Measurements from ENCODE around the gene BNC2.

Gene BNC2

DNA sequence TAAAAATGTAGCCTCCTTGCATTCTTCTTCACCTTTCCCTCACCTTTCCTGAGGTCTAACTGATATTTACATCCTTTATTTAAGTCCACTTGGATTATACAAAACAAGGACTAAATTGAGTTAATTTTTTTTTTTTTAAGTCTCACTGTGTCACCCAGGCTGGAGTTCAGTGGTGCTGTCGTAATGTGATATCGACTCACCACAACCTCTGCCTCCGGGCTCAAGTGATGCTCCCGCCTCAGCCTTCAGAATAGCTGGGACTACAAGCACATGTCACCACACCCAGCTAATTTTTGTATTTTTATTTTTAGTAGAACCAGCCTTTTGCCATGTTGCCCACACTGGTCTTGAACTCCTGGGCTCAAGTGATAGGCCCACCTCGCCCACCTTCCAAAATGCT, 195.3 kb downstream of the BNC2 start:
- no peak for DNase-seq (ENCODE audit: low read depth, low spot score)

DNA sequence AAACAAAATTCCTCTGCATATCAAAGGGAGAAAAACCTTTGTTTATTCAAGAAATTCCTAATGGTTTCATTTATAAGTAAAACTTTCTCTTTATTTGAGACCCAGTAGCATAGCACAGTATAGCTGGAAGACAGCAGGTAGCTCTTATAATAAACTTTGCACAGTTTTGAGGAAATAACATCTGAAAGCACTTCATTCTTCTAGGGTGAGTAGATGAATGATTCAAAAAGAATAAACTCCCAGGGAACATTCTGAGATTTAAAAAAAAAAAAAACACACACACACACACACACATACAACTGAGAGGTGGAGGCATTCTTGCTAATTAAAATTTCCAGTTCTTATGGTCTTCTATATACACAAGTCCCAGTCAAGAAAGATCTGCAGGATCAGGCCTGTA, 197.3 kb downstream of the BNC2 start:
- DNase-seq (ENCODE audit: low read depth, low spot score) = no peak

DNA sequence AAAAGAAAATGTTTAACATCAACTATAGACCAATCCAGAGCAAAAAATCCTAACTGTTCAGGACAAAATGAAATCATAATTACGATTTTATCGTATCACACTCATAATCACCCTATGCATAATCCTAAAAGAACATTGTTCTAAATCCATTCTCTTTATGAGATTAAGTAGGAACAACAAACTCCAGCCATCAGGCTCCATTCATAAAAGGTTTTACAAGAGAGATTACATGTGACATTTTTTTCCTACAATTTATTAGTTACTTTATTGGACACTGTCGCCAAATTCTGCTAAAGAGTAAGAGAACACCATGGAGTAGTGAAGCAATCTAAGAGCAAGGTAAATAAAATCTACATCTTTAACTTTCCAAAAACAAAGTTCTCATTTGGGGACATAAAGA, 198.0 kb downstream of the BNC2 start:
- no peak for DNase-seq (ENCODE audit: low read depth, low spot score)

DNA sequence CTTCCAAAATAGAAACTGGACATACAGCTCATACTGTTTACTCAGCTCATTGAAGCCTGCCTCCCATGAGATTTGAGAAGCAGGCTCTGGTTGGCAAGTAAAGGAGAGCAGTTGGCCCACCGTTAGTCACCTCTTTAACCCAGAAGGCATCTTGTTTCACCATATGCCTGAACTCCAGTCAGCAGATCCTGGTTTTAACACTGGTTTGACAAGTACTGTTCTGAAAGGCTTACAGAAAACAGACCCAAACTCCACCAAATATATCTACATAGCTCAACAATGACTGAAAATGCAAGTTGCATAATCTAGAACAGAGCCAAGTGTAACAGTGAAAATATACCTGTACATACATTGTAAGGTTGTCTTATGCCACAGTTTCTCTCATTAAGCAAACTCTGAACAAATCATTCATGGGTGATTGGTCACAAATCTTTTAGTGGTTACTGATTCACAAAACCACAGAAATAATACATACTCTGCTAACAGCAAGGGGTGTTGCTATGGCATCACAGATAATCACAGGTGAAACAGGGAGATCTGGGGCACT, 198.8 kb downstream of the BNC2 start:
- no peak for DNase-seq (ENCODE audit: low read depth, low spot score)

DNA sequence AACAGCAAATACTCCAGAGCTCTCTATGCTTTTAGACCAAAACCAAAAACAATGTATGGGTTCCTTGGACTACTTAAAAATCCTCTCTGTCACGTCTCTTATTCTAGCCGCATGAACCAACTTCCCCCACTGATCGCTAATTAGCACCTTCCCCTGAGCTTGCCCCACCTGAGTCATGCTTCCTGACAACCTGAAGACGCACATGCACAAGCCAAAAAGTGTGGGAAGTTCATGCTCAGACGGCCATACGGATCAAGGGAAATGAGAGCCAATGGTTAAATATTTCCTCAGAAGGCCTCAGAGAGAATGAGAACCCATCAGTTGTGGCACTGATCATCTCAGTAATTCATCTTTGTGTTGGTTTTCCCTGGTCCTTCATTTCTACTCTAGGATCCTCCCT, 199.7 kb downstream of the BNC2 start:
- no peak for DNase-seq (ENCODE audit: low read depth, low spot score)

DNA sequence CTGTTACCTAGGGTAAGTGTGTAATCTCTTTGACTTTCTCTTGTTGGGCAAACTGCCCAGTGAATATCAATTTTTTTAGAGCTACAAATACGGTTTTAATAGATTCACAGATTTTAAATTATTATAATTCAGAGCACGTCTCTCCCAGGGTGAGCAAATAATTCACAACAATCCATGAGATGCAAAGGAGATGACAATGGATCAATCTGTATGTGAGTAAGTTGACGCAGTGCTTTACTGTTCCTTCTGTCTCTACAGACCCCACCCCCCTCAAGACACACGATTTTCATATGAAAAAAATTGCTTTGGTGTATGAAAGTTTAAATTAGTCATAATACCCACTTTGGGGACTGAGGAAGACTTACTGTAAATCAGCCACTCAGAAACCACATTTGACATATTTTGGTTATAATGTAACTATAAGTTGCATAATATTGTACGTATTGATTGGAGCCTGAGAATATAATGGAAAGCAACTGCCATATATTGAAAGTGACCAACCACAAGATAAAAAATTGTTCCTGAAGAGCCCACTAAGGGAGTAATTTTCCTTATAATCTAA, 201.7 kb downstream of the BNC2 start:
- no peak for DNase-seq (ENCODE audit: low read depth, low spot score)

DNA sequence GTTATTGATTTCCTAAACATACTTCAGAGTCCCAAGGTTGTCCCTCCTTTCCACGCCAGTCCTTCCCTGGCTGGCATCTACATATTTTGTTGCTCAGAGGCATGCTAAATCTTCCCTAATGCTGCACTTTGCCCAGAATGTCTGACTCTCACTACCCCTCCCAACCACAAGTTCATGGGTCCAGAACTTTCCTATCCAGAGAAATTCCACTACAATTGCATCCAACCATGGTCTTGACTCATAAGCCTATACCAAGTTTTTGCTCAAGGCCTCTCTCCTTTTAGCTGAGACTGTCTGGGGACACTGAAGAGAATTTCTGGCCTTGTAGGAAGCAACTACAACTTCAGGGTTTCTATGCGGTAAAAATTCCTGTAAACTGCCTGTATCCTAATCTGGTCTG, 206.3 kb downstream of the BNC2 start:
- DNase-seq (ENCODE audit: low read depth, low spot score) = no peak

DNA sequence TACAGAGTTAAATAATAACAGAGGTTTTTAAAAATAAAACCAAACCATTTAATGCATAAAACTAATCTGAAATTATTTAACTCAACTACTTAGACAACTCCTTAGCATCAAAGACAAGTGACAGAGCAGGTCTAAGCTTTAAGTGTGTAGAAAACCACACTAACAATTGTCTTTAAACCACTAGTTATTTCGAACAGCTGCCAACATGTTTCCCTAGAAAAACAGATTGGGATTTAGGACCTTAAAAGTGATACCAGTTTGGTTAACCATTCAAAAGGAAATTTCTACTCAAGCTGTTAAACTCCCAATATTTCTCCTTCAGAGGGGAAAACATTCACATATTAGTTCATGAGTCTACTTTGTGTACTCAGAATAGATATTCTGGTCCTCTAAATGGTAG, 208.7 kb downstream of the BNC2 start:
- no peak for DNase-seq (ENCODE audit: low read depth, low spot score)

DNA sequence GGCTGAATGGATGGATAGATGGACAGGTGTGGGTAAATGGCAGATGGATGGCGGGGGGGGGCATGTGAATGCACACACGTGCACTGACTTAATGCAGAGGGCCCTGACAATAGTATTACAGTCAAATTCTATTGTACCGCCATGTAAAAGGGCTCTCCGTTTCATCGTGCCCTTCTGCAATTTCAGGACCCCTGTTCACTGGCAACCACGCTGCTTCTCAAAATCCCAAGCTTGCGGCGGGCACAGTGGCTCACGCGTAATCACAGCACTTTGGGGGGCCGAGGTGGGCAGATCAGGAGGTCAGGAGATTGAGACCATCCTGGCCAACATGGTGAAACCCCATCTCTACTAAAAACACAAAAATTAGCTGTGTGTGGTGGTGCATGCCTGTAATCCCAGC, 211.4 kb downstream of the BNC2 start:
- no peak for DNase-seq (ENCODE audit: low read depth, low spot score)

DNA sequence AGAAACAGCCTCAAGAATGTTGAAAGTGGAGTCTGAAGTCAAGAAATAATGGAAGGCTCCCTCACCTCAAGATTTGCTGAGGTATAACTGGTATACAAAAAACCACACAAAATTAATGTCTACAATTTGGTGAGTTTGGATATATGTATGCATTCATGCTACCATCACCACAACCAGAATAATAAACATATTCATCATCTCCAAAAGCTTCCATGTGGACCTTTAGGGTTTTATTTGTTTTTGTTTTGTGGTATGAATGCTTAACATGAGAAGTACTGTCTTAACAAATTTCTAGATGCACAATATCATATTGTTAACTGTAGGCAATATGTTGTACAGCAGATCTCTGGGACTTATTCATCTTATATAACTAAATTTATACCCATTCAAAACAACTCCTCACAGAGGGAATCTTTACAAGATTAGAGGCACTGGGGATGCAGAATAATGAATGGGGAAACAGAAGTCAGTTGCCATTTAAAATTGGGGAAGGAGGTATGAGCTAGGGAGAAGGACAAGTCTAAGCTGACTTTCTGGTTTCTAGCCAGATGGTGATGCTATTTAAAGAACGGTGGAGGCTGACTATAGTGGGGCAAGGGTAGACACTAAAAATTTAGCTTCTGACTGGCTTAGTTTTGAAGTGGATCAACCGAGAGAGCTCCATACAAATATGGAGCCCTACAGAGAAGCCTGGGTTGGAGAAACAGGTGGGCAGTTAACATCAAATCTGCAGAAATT, 213.9 kb downstream of the BNC2 start:
- DNase-seq (ENCODE audit: low read depth, low spot score) = no peak

DNA sequence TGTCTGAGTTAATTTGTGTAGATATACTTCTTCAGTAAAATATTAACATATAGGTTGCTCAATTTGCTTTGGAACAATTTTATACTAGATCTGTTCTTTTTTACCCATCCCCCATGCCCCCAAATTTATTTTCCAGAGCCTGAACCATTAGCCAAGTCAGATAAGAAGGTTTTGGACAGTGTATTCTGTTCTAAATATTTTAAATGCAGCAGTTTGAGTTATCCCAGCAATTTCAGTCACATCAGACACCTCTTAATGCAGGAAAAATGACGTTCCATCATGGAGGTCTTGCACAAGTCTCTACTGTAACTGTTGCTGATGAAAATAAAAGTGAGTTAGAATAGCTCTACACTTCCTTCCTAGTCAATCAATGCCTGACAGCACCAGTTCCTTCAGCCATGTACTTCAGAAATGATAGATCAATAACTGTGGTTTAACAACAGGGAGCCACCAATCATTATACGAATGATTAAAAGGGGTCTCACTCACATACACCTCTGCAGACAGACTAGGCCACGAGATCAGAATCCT, 215.8 kb downstream of the BNC2 start:
- no peak for DNase-seq (ENCODE audit: low read depth, low spot score)

DNA sequence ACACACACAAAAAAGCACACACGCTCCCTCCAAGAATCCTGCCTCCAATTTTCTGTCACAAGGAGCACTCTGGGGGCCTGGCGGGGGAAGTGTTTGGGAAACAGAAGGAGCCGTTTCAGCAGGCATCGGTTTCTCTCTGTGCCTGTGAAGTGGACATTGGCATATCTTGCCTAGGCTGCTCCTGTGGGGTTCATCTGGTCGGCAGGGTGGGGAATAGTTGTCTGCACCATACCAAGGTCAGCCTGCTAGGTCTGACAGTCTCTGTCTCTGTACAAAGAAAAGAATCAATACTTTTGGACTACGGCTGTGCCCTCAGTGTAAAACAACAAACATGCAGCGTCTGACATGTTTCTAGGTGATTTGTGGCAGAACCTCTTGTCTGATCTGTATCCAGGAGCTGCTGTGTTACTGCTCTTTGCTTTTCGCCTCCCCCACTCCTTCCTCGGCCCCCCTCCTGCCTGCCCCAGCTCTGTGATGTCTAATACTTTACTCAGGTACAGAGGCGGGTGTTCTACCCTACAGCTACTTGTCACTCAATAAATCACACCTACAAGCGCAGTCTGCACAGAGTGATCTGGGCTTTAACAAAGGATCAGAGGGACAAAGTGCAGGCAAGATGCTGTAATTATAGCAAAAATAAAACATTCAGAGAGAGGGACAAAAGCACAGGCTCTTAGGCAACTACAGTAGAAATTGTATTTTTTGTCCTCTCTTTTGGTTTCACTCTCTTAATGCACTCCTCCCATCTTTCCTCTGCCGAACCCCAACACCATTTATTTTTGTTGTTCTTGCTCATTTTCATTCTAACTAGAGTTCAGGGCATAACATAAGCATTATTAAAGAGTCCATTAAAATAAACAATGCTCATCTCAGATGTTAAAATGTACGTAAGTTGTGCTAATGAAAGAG, 216.7 kb downstream of the BNC2 start:
- no peak for DNase-seq (ENCODE audit: low read depth, low spot score)

DNA sequence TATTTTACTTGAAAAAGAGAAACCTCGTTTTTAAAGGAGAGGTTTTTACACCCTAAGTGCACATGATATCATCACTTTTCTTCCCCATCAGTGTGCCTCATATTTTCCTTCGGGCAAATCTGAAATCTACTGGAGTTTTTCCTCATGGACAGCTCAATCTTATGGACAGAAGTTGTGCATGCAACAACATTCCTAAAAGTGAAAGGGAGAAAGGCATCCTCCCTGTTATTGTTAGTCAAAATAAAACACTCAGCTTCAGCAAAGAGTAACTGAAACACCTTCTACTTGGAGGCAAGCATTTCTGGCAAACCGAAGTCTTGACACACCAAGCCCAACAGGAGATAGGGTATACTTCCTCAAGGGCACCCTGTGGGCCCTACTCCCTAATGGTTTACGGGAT, 217.9 kb downstream of the BNC2 start:
- no peak for DNase-seq (ENCODE audit: low read depth, low spot score)

DNA sequence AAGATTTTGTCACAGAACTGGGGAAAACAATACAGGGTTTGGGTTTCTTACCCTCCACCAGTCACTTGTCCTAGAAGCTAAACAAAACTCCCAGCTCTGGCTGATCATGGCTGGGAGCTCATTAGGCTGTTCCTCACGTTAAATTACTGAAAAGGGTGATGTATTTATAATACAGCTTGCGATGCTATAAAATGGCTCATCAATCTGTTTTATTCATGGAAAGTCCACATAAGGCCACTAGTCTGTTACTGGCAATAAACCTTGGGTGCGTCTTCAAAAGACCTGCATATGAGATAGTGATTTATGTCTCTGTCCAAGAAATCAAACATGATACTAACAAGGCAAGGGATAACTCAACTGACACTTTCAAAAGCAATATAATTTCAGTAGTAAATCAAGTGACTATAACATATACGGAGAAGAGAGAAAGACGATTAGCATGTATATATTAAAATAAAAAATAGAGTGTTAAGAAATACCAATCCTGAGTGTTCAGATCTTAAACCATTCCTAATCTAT, 219.0 kb downstream of the BNC2 start:
- no peak for DNase-seq (ENCODE audit: low read depth, low spot score)

DNA sequence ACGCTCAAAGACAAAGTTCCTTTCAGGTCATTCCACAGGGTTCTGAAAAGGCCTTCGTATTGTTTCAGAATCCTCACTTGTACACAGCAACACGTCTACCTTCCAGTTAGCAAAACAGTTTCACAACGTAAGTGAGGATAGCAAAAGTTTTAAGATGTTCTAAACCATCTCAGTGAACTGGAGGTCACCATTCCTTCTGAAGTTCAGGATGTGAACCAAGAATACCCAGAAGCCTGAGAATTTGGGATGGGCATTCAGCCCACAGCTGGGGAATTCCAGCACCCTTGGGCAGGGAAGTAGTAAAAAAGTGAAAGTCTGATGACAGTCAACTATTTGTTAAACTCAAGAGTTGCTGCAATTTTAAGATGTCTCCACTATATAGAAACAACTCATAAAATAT, 224.5 kb downstream of the BNC2 start:
- no peak for DNase-seq (ENCODE audit: low read depth, low spot score)

DNA sequence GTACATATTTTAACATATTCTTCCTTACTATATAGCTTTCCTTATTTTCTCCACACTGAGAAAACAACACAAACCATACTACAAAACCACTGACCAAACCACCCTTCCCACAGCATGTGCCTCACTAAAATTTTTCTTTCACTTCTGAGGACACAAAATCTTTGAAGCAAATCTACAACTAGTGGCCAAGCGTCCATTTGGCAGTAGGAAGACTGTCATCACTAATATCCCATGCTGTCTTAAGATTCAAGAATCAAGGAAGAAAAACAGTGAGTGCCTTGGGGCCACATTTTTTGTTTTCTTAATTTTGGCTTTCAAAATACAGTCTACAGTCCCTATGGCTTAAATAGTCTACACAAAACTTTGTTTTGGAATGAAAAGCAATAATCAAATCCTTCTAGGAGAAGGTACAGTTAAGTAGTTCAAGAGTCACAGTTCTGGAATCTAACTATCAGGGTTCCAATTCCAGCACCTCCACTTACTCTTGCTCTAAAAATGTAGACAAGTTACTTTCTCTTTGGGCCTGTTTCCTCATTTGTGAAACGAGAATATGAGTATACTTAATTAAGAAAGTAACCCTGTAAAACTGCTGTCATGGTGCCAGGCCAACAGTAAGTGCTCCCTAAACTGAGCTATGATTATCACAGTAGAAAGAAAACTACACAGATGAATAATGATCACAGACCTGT, 227.9 kb downstream of the BNC2 start:
- DNase-seq (ENCODE audit: low read depth, low spot score) = no peak

DNA sequence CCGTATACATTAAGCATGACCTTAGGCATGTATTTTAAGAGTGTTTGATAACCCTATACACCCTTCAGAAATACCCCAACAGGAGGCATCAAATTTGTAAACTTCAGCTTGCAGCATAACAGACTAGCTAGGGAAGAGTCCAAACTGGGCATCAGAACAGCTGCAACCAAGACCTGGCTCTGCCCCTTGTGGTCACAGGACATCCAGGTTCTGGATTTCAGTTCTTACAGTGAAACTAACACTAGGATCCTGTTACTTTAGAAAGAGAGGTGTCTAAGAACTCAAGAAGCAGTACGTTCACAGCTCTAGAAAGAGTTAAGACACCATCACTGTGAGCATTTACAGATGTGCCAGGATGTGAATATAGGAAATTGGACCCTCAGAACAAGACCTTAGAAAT, 229.8 kb downstream of the BNC2 start:
- no peak for DNase-seq (ENCODE audit: low read depth, low spot score)

DNA sequence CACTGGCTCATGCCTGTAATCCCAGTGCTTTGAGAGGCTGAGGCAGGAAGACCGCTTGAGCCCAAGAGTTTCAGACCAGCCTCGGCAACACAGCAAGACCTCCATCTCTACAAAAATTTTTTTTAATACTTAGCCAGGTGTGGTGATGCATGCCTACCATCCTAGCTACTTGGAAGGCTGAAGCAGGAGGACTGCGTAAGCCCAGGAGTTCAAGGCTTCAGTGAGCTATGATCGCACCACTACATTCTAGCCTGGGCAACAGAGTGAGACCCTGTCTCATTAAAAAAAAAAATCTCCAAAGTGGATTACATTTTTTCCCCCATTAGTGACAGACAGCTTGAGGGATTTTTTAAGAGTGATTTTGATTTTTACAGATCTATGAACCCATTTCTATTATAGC, 230.8 kb downstream of the BNC2 start:
- DNase-seq (ENCODE audit: low read depth, low spot score) = no peak

DNA sequence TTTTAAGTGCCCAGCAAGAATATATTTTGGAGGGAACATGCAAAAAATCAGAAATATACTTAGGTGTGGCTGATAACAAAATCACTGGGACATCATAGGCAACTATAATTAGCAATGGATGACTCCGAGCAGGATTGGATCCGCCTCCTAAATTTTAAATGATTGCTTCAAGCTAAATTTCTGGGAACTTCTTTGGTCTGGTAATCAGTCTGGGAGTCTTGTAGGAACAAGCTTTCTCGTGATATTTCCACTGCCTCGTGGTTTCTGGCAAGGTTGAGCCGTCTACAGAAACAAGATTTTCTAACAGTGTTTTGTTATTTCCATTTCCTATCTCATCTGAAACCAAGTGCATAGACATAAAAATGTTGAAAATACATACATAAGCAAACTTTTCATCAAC, 232.6 kb downstream of the BNC2 start:
- no peak for DNase-seq (ENCODE audit: low read depth, low spot score)

DNA sequence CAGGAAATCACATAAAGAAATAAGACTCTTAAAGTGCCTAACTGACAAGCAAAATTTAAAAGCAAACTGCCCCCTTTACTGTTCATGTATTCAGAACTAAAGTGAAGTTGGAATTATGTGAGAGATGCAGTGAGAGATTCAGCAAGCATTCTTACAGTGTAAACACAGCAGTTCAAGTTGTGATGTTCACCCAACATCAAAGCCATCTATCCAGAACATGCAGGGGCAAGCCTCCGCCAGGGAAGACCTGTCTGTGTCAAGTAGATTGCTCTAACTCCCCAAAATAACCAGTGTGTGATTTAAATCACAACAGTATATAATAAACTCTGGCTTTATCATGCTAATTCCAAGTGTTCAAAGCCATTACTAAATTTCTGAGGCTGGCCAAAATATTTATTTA, 233.3 kb downstream of the BNC2 start:
- no peak for DNase-seq (ENCODE audit: low read depth, low spot score)

DNA sequence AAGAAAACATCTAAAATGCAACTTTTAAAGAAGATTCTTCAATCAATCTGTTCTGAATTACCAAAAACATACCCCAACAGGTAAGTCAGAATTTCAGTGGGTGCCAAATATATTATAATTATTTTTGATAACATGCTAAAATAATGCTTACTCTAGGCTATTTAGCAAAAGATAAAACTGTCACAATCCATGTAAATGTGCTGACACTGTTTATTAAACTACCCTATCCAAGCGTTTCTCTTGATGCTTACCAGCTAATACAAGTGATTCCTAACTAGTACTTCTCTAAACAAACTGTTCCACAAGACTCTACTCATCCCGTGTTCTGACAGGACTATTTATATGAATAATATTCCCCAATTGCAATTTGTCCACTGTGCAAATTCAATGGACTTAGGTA, 236.7 kb downstream of the BNC2 start:
- no peak for DNase-seq (ENCODE audit: low read depth, low spot score)
